HG02623 (cell line): ENCODE data around the gene MRPL41.
"Not testable (repeated sequence)": the region's sequence is repeated elsewhere in the genome, so short reads cannot be mapped to it uniquely, and the experiment has no call there.

ENCODE experiments used
- ATAC-seq: cut with Tn5 transposase; IDR thresholded peaks from one replicate; pipeline ENCODE4 v1.9.1; 2021; ENCODE audit warnings: moderate library complexity; ENCODE audit not compliant: unreplicated experiment

Gene MRPL41

GRCh38 chr9:137550958-137551263 lies 768 bp upstream of the MRPL41 start:
- ATAC-seq = not testable (repeated sequence)

- peak; percentile 8 for ATAC-seq
Observed at GRCh38 chr9:137552022-137552768, 516 bp downstream of the MRPL41 start.

- not testable (repeated sequence) for ATAC-seq
Observed at GRCh38 chr9:137553654-137554053, 2.0 kb downstream of the MRPL41 start.

- ATAC-seq = no peak
Observed at GRCh38 chr9:137554349-137554748, 2.7 kb downstream of the MRPL41 start.

GRCh38 chr9:137555179-137555578 lies 3.5 kb downstream of the MRPL41 start:
- no peak for ATAC-seq

- no peak for ATAC-seq
Observed at GRCh38 chr9:137556069-137556838, 4.6 kb downstream of the MRPL41 start.

GRCh38 chr9:137558127-137558526 lies 6.4 kb downstream of the MRPL41 start:
- ATAC-seq = no peak

GRCh38 chr9:137564134-137564533 lies 12.5 kb downstream of the MRPL41 start:
- no peak for ATAC-seq

- ATAC-seq = no peak
Observed at GRCh38 chr9:137564817-137565411, 13.2 kb downstream of the MRPL41 start.

- ATAC-seq = not testable (repeated sequence)
Observed at GRCh38 chr9:137568445-137568844, 16.8 kb downstream of the MRPL41 start.

- ATAC-seq = no peak
Observed at GRCh38 chr9:137569609-137570203, 18.0 kb downstream of the MRPL41 start.

- no peak for ATAC-seq
Observed at GRCh38 chr9:137570566-137570965, 18.9 kb downstream of the MRPL41 start.

- no peak for ATAC-seq
Observed at GRCh38 chr9:137574192-137574591, 22.5 kb downstream of the MRPL41 start.

- ATAC-seq = no peak
Observed at GRCh38 chr9:137575364-137575715, 23.7 kb downstream of the MRPL41 start.

GRCh38 chr9:137575716-137576411 lies 24.2 kb downstream of the MRPL41 start:
- ATAC-seq = no peak

GRCh38 chr9:137578518-137579258 lies 27.0 kb downstream of the MRPL41 start, which contains the start of gene DPH7:
TSS of gene DPH7 (minus strand) at chr9:137578925. CDS start at chr9:137578777, 148 bp downstream.
- ATAC-seq = peak; percentile 78

GRCh38 chr9:137579259-137579604 lies 27.6 kb downstream of the MRPL41 start:
- no peak for ATAC-seq

- no peak for ATAC-seq
Observed at GRCh38 chr9:137580209-137580953, 28.7 kb downstream of the MRPL41 start.

- no peak for ATAC-seq
Observed at GRCh38 chr9:137580954-137581322, 29.3 kb downstream of the MRPL41 start.
